Chondrocyte (in vitro differentiated cells): Measurements from ENCODE around the gene SERPINE1. TPM values are rescaled to one million over a fixed set of nuclear protein-coding genes. Genes with fewer than 3 reads are reported as not detected.
A peak's percentile ranks its signal among the peaks of the same experiment; 100 is the strongest.

ENCODE experiments used
- DNase-seq: peaks from one replicate; pipeline ENCODE4 v3.0.0; 2021; ENCODE audit warnings: mixed read lengths, low spot score
- H3K27ac Mint-ChIP-seq: one replicate; pipeline ENCODE4 v1.8.0; 2021; ENCODE audit warnings: mild to moderate bottlenecking, moderate library complexity, mixed read lengths; ENCODE audit not compliant: unreplicated experiment
- H3K27me3 Mint-ChIP-seq: 2 replicates; pipeline ENCODE4 v1.8.0; 2021; ENCODE audit warnings: low read depth, mixed read lengths
- H3K36me3 Mint-ChIP-seq: 2 replicates; pipeline ENCODE4 v1.8.0; 2021; ENCODE audit warnings: low read depth, mixed read lengths
- H3K4me1 Mint-ChIP-seq: 2 replicates; pipeline ENCODE4 v1.8.0; 2021; ENCODE audit warnings: low read depth, mild to moderate bottlenecking, mixed read lengths
- H3K4me3 Mint-ChIP-seq: one replicate; pipeline ENCODE4 v1.8.0; 2021; ENCODE audit warnings: mild to moderate bottlenecking, moderate library complexity, mixed read lengths; ENCODE audit not compliant: unreplicated experiment
- H3K9me3 Mint-ChIP-seq: 2 replicates; pipeline ENCODE4 v1.8.0; 2021; ENCODE audit warnings: low read depth, mixed read lengths
- total RNA-seq: library from RNA; stranded (reverse); gene quantifications from 3 replicates; pipeline ENCODE4 v1.2.1, GENCODE V29; 2021
- TF ChIP-seq, protein P1 (sequence below): fragments of 200-600 bp; sonication (generic); IDR thresholded peaks from 2 replicates; pipeline ENCODE4 v1.5.0; 2021; ENCODE audit warnings: antibody characterized with exemption, mild to moderate bottlenecking, moderate library complexity

Gene SERPINE1
- total RNA-seq, 1 donor from 2014 or later: 1,180 TPM

DNA sequence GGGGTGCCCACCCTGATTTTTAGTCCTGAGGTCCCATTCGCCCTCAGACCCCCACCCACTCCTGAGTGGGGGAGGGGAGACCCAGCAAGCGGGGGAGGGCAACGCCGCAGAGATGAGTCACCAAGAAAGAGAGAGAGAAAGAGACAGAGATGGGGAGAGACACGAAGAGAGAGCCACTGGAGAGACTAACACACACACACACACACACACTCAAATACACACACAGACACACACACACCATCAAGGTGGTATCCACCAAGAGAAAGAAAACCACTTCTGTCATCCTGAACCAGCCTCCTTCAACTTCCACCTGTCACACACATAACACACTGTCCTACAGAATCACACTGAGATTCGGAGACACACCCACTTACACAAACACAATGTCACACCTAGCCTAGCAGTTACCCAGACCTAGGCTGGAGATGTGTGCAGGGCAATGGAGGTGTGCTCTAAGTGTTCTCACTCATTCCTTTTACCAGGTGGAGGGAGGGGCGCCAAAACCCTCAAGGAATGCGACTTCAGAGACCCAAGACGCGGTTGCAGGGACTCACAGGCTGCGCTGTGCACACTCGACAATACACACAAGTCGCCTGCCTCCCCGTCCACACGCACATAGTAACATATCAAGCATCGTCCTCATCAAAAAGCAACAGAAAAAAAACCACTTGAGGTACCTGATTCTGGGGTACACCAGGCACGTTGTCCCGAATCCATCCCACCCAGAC lies 42.4 kb downstream of the SERPINE1 start:
- TF ChIP-seq, protein P1, sequence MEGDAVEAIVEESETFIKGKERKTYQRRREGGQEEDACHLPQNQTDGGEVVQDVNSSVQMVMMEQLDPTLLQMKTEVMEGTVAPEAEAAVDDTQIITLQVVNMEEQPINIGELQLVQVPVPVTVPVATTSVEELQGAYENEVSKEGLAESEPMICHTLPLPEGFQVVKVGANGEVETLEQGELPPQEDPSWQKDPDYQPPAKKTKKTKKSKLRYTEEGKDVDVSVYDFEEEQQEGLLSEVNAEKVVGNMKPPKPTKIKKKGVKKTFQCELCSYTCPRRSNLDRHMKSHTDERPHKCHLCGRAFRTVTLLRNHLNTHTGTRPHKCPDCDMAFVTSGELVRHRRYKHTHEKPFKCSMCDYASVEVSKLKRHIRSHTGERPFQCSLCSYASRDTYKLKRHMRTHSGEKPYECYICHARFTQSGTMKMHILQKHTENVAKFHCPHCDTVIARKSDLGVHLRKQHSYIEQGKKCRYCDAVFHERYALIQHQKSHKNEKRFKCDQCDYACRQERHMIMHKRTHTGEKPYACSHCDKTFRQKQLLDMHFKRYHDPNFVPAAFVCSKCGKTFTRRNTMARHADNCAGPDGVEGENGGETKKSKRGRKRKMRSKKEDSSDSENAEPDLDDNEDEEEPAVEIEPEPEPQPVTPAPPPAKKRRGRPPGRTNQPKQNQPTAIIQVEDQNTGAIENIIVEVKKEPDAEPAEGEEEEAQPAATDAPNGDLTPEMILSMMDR: no peak
- peak overlapping the region; percentile 15 for H3K4me3 Mint-ChIP-seq
- peaks cover 2% of the 10 kb centered on the region for H3K36me3 Mint-ChIP-seq
- DNase-seq: no peak
- H3K4me1 Mint-ChIP-seq: peaks cover 58% of the 10 kb centered on the region
- no peak overlapping the region for H3K27ac Mint-ChIP-seq
- H3K27me3 Mint-ChIP-seq: peaks cover 68% of the 10 kb centered on the region
- no peaks in the 10 kb centered on the region for H3K9me3 Mint-ChIP-seq

DNA sequence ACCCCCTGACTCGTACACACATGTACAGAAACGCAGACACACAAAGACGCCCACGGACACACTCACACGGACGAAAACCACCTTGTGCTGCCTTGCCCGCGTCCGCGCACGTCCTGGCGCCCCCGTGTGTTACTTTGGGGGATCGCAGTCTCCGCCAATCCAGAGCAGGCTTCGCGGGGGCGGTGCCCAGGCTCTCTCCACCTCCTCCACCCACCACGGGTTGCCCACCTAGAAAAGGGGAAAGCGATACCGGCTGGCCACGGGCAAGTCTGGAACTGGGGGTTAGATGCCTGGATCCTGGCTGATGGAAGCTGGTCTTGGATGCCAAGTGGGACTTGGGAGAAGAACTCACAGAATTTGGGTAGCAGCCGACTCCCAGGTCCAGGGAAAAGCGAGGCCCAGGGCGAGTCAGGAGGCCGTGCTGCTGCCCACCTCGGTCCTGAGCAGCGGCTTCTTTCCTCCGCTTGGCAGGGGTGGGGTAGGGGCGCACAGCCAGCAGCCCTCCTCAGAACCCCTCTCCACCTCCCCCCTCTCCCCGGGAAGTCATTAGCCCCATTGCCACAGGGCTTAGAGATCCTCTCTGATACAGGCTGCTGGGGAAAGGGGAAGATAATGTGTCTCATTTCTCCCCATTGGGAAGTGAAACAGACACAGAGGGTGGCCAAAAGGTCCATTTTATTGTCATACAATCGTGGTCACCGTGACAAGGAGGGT lies 43.1 kb downstream of the SERPINE1 start:
- peaks cover 2% of the 10 kb centered on the region for H3K36me3 Mint-ChIP-seq
- peak overlapping the region; percentile 15 for H3K4me3 Mint-ChIP-seq
- no peak for DNase-seq
- H3K27me3 Mint-ChIP-seq: peaks cover 73% of the 10 kb centered on the region
- peaks cover 52% of the 10 kb centered on the region for H3K4me1 Mint-ChIP-seq
- no peak overlapping the region for H3K27ac Mint-ChIP-seq
- no peaks in the 10 kb centered on the region for H3K9me3 Mint-ChIP-seq
- TF ChIP-seq, protein P1: peak; percentile 88

DNA sequence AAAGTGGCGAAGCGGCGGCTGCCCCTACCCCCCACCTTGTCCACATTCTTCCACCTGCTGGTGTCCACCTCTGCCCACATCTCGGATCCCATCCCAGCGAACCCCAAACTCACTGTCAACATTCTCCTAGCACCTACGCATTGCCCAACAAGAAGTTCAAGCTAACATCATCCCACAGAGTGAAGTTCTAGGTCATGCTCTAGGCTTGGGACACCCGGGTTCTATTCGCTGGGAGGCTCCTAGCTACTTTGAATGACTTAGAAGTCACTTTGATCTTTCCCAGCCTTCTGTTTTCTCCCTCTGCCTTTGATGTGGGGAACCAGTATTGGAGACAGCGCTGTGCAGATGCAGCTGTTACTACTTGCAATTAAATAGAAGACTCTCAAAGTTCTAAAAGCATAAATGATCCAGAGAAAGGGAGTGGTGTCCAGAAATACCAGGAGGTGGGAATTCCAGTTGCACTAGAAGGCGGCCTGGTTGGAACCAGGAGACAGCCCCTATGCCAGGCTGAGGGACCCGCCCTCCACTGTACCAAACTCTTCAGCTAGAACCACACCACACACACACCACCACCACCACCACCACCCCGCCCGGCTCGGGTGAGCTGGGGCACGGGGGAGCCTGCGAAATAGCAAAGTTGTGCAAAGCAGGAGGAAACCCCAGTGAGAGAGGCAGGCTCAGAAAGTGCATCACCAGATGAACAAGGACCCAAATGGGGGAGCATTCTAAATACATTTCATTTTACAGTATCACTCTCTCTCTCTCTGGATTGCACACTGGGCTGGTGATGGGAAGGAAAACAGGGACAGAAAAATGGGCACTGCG lies 43.9 kb downstream of the SERPINE1 start:
- H3K4me1 Mint-ChIP-seq: peaks cover 44% of the 10 kb centered on the region
- H3K36me3 Mint-ChIP-seq: no peaks in the 10 kb centered on the region
- no peak overlapping the region for H3K4me3 Mint-ChIP-seq
- peaks cover 78% of the 10 kb centered on the region for H3K27me3 Mint-ChIP-seq
- TF ChIP-seq, protein P1: no peak
- DNase-seq: no peak
- H3K27ac Mint-ChIP-seq: no peak overlapping the region
- H3K9me3 Mint-ChIP-seq: no peaks in the 10 kb centered on the region

DNA sequence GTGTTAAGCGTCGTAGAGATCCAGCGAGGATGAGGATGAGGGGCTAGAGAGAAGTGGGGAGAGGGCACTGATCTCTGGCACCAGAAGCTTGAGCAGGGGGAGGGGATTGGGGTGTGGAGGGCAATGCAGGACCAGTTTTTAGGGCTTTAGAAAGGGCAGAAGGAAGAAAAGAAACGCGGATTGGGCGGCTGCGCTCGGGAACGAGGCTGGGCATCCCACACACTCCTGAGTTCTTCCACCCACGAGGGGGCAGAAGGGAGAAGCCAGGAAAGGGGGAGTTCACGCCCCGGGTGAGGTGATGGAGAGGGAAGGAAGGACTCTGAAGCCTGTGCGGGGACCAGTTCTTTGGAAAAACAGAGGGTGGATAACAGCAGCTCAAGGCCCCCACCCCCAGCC lies 44.5 kb downstream of the SERPINE1 start:
- no peak for DNase-seq
- Mint-ChIP-seq H3K9me3 (no peaks in the 10 kb centered on the region), H3K4me3 (no peak overlapping the region), H3K4me1 (peaks cover 39% of the 10 kb centered on the region), H3K27ac (no peak overlapping the region), H3K36me3 (no peaks in the 10 kb centered on the region), H3K27me3 (peaks cover 77% of the 10 kb centered on the region)
- TF ChIP-seq, protein P1: peak; percentile 54
